ENCODE data around the gene MRC1.
A peak's percentile ranks its signal among the peaks of the same experiment; 100 is the strongest.

The MRC1 gene

GRCh38 chr10:17793823-17794644 is 15.1 kb upstream of the MRC1 start:
- no peak overlapping the region for H3K4me3 ChIP-seq (ENCODE audit: low read length)
- DNase-seq (ENCODE audit: low read depth, low spot score): no peak

- DNase-seq (ENCODE audit: low read depth, low spot score): no peak
- H3K4me3 ChIP-seq (ENCODE audit: low read length): no peak overlapping the region
Observed at GRCh38 chr10:17795083-17795482, 14.1 kb upstream of the MRC1 start.

- no peak overlapping the region for H3K4me3 ChIP-seq (ENCODE audit: low read length)
- DNase-seq (ENCODE audit: low read depth, low spot score): no peak
Observed at GRCh38 chr10:17795813-17796594, 13.1 kb upstream of the MRC1 start.

GRCh38 chr10:17801507-17801906 is 7.6 kb upstream of the MRC1 start:
- H3K4me3 ChIP-seq (ENCODE audit: low read length): no peak overlapping the region
- DNase-seq (ENCODE audit: low read depth, low spot score): no peak

- H3K4me3 ChIP-seq (ENCODE audit: low read length): no peak overlapping the region
- DNase-seq (ENCODE audit: low read depth, low spot score): no peak
Observed at GRCh38 chr10:17802350-17802749, 6.8 kb upstream of the MRC1 start.

- H3K4me3 ChIP-seq (ENCODE audit: low read length): no peak overlapping the region
- no peak for DNase-seq (ENCODE audit: low read depth, low spot score)
Observed at GRCh38 chr10:17802976-17803375, 6.2 kb upstream of the MRC1 start.

- DNase-seq (ENCODE audit: low read depth, low spot score): no peak
- H3K4me3 ChIP-seq (ENCODE audit: low read length): no peak overlapping the region
Observed at GRCh38 chr10:17805330-17805729, 3.8 kb upstream of the MRC1 start.

GRCh38 chr10:17805921-17806577 is 3.1 kb upstream of the MRC1 start:
- no peak overlapping the region for H3K4me3 ChIP-seq (ENCODE audit: low read length)
- peak; percentile 48 for DNase-seq (ENCODE audit: low read depth, low spot score)

- no peak for DNase-seq (ENCODE audit: low read depth, low spot score)
Observed at GRCh38 chr10:17811146-17811865, 2.2 kb downstream of the MRC1 start.

GRCh38 chr10:17814973-17815372 is 5.8 kb downstream of the MRC1 start:
- no peak for DNase-seq (ENCODE audit: low read depth, low spot score)
- H3K4me3 ChIP-seq (ENCODE audit: low read length): no peak overlapping the region

More at GRCh38 chr10:17811146-17811865, 2.2 kb downstream of the MRC1 start:
- H3K4me3 ChIP-seq (ENCODE audit: low read length): no peak overlapping the region

GRCh38 chr10:17816199-17816598 is 7.1 kb downstream of the MRC1 start:
- DNase-seq (ENCODE audit: low read depth, low spot score): no peak
- no peak overlapping the region for H3K4me3 ChIP-seq (ENCODE audit: low read length)

- no peak overlapping the region for H3K4me3 ChIP-seq (ENCODE audit: low read length)
- DNase-seq (ENCODE audit: low read depth, low spot score): no peak
Observed at GRCh38 chr10:17817316-17817715, 8.2 kb downstream of the MRC1 start.

- H3K4me3 ChIP-seq (ENCODE audit: low read length): no peak overlapping the region
- DNase-seq (ENCODE audit: low read depth, low spot score): no peak
Observed at GRCh38 chr10:17817790-17818189, 8.6 kb downstream of the MRC1 start.

- no peak for DNase-seq (ENCODE audit: low read depth, low spot score)
- H3K4me3 ChIP-seq (ENCODE audit: low read length): no peak overlapping the region
Observed at GRCh38 chr10:17819836-17820235, 10.7 kb downstream of the MRC1 start.

GRCh38 chr10:17820943-17821342 is 11.8 kb downstream of the MRC1 start:
- H3K4me3 ChIP-seq (ENCODE audit: low read length): no peak overlapping the region
- no peak for DNase-seq (ENCODE audit: low read depth, low spot score)

GRCh38 chr10:17821893-17822292 is 12.7 kb downstream of the MRC1 start:
- no peak for DNase-seq (ENCODE audit: low read depth, low spot score)
- H3K4me3 ChIP-seq (ENCODE audit: low read length): no peak overlapping the region

GRCh38 chr10:17831341-17831740 is 22.2 kb downstream of the MRC1 start:
- no peak for DNase-seq (ENCODE audit: low read depth, low spot score)
- no peak overlapping the region for H3K4me3 ChIP-seq (ENCODE audit: low read length)

GRCh38 chr10:17831896-17832295 is 22.7 kb downstream of the MRC1 start:
- no peak overlapping the region for H3K4me3 ChIP-seq (ENCODE audit: low read length)
- DNase-seq (ENCODE audit: low read depth, low spot score): no peak

GRCh38 chr10:17833656-17834055 is 24.5 kb downstream of the MRC1 start:
- H3K4me3 ChIP-seq (ENCODE audit: low read length): no peak overlapping the region
- no peak for DNase-seq (ENCODE audit: low read depth, low spot score)

Data from Jurkat, Clone E6-1 (cell line).